IPS-NIHi11 (cell line): ENCODE measurements around the gene JPH2.

Source experiments
- DNase-seq: peaks from one replicate; pipeline ENCODE4 v3.0.0; 2012; ENCODE audit warnings: mixed read lengths, low spot score

Gene JPH2

GRCh38 chr20:44125332-44126127 lies 61.5 kb downstream of the JPH2 start:
- DNase-seq: no peak

- DNase-seq: no peak
These were observed 63.0 kb downstream of the JPH2 start for GRCh38 chr20:44123874-44124535.

GRCh38 chr20:44123251-44123650 lies 63.7 kb downstream of the JPH2 start:
- DNase-seq: no peak

- DNase-seq: no peak
These were observed 66.1 kb downstream of the JPH2 start for GRCh38 chr20:44120676-44121425.

- no peak for DNase-seq
These were observed 68.6 kb downstream of the JPH2 start for GRCh38 chr20:44118185-44119033.

- no peak for DNase-seq
These were observed 69.4 kb downstream of the JPH2 start for GRCh38 chr20:44117296-44118184.

GRCh38 chr20:44115762-44116644 lies 71.0 kb downstream of the JPH2 start:
- DNase-seq: no peak

- no peak for DNase-seq
These were observed 71.8 kb downstream of the JPH2 start for GRCh38 chr20:44115181-44115580.

GRCh38 chr20:44113618-44114376 lies 73.2 kb downstream of the JPH2 start:
- no peak for DNase-seq

- no peak for DNase-seq
These were observed 73.9 kb downstream of the JPH2 start for GRCh38 chr20:44112889-44113617.

GRCh38 chr20:44112456-44112855 lies 74.5 kb downstream of the JPH2 start:
- DNase-seq: no peak

- no peak for DNase-seq
These were observed 75.2 kb downstream of the JPH2 start for GRCh38 chr20:44111712-44112335.

GRCh38 chr20:44110816-44111568 lies 76.0 kb downstream of the JPH2 start:
- DNase-seq: no peak

GRCh38 chr20:44109951-44110361 lies 77.0 kb downstream of the JPH2 start:
- peak; percentile 63 for DNase-seq

GRCh38 chr20:44106615-44107014 lies 80.4 kb downstream of the JPH2 start:
- DNase-seq: no peak

- no peak for DNase-seq
These were observed 82.0 kb downstream of the JPH2 start for GRCh38 chr20:44104798-44105517.
